Measurements from ENCODE around the gene ABLIM1. TPM values are rescaled to one million over a fixed set of nuclear protein-coding genes. Genes with fewer than 3 reads are reported as not detected.

ABLIM1 gene
- total and polyA plus RNA-seq, 10 of the 15 experiments (the other 5 are each of a cell fraction or from before 2014, with no cell fraction given), result 14.2 to 50.5 (median 28.1) TPM

GRCh38 chr10:114683593-114683992 lies 25.5 kb upstream of the ABLIM1 start:
- no peaks in the 10 kb centered on the region for H3K4me1 ChIP-seq (ENCODE audit: control insufficient read depth, insufficient read depth, low read length)
- H3K79me2 ChIP-seq (ENCODE audit: control insufficient read depth, insufficient read depth, low read length), result no peaks in the 10 kb centered on the region
- no peak overlapping the region for H3K27ac ChIP-seq (ENCODE audit: control insufficient read depth, insufficient read depth)
- no peak overlapping the region for H2AFZ ChIP-seq (ENCODE audit: control insufficient read depth, low read depth, low read length)
- SMC1A ChIA-PET (ENCODE audit: uncharacterized antibody, unreplicated experiment), result no interaction called here
- in situ Hi-C loops (cut with MboI), result no loop called here
- intact Hi-C loops (cut with micrococcal nuclease; ENCODE audit: unreplicated experiment), result no loop called here
- H3K9me3 ChIP-seq (replicated peaks; ENCODE audit: control insufficient read depth, insufficient read depth, low read length), result no peaks in the 10 kb centered on the region
- H3K4me2 ChIP-seq (ENCODE audit: control insufficient read depth, insufficient read depth), result no peak overlapping the region
- DNase-seq (ENCODE audit: low read depth, low spot score) (no peak), FAIRE-seq (no peak), ATAC-seq (no peak)
- CTCF ChIA-PET, result no interaction called here
- H3K36me3 ChIP-seq (ENCODE audit: control insufficient read depth in 2 of 2, insufficient read depth in 2 of 2, low read length in 1 of 2), result no peaks in the 10 kb centered on the region
- H3K9ac ChIP-seq (ENCODE audit: control insufficient read depth, insufficient read depth, low read length), result no peak overlapping the region
- no TSS peak for BruUV-seq (replicated peaks)
- H3K27me3 ChIP-seq (replicated peaks in 1 of 2; ENCODE audit: control insufficient read depth in 2 of 2, insufficient read depth in 2 of 2, low read length in 1 of 2), result no peaks in the 10 kb centered on the region; a peak in 2 of 4 replicates
- 40% methylated on average over 9 of the region's 9 CpGs for WGBS (ENCODE audit: insufficient coverage, insufficient replicate concordance, low lambda C conversion rate, missing lambda C conversion rate)
- H3K4me3 ChIP-seq, result no peak overlapping the region
- H4K20me1 ChIP-seq (ENCODE audit: control insufficient read depth, insufficient read depth), result no peaks in the 10 kb centered on the region
- POLR2A ChIA-PET, result no interaction called here
- RAD21 ChIA-PET (ENCODE audit: unreplicated experiment), result no interaction called here
- TF ChIP-seq RB1 (IDR thresholded peaks at IDR 0.05; ENCODE audit: borderline replicate concordance), result no peak
- TF ChIP-seq BCL11A (IDR thresholded peaks at IDR 0.05; ENCODE audit: low read depth, low read length), result no peak
- TF ChIP-seq USF2 (IDR thresholded peaks at IDR 0.05; ENCODE audit: borderline replicate concordance, low read depth, low read length), result no peak
- no peak for TF ChIP-seq ASH2L (IDR thresholded peaks at IDR 0.05; ENCODE audit: borderline replicate concordance, low read depth)
- TF ChIP-seq CEBPB (IDR thresholded peaks at IDR 0.05; ENCODE audit: borderline replicate concordance in 1 of 2, low read depth in 2 of 2, low read length in 2 of 2), result no peak
- TF ChIP-seq CBX3 (IDR thresholded peaks at IDR 0.05; ENCODE audit: borderline replicate concordance, low read depth), result no peak
- TF ChIP-seq NRF1 (conservative IDR thresholded peaks at IDR 0.05; ENCODE audit: low read depth, low read length), result no peak
- no peak for TF ChIP-seq CREM (IDR thresholded peaks at IDR 0.05; ENCODE audit: low read depth)
- no peak for TF ChIP-seq DPF2 (IDR thresholded peaks at IDR 0.05)
- TF ChIP-seq ETV6 (conservative IDR thresholded peaks at IDR 0.05 in 1 of 2, IDR thresholded peaks at IDR 0.05 in 1 of 2; ENCODE audit: borderline replicate concordance in 1 of 2, low read depth in 1 of 2), result no peak
- TF ChIP-seq ATF2 (IDR thresholded peaks at IDR 0.05; ENCODE audit: low read length), result no peak
- TF ChIP-seq STAT1 (conservative IDR thresholded peaks at IDR 0.05), result no peak
- no peak for TF ChIP-seq SMAD5 (IDR thresholded peaks at IDR 0.05; ENCODE audit: low read depth)
- TF ChIP-seq MLLT1 (IDR thresholded peaks at IDR 0.05), result no peak
- no peak for TF ChIP-seq CTCF (IDR thresholded peaks at IDR 0.05 in 2 of 3, conservative IDR thresholded peaks at IDR 0.05 in 1 of 3; ENCODE audit: control insufficient read depth in 2 of 3, extremely low read depth in 1 of 3, insufficient read depth in 1 of 3, low read depth in 3 of 3, low read length in 3 of 3)
- TF ChIP-seq ZNF622 (IDR thresholded peaks at IDR 0.05), result no peak
- TF ChIP-seq RELB (IDR thresholded peaks at IDR 0.05; ENCODE audit: low read depth), result no peak
- TF ChIP-seq POLR2AphosphoS5 (IDR thresholded peaks at IDR 0.05; ENCODE audit: low read length), result no peak
